HG03280 (cell line): ENCODE results near the gene KCNE2.

Experiments used
- ATAC-seq: cut with Tn5 transposase; IDR thresholded peaks from one replicate; pipeline ENCODE4 v1.9.1; 2021; ENCODE audit warnings: mild to moderate bottlenecking, moderate library complexity; ENCODE audit not compliant: unreplicated experiment

KCNE2 gene

GRCh38 chr21:34363733-34364132 is at the start of gene KCNE2:
TSS of gene KCNE2 (plus strand) at chr21:34364006. CDS start at chr21:34370479, 6,473 bp downstream.
- no peak for ATAC-seq

- ATAC-seq = no peak
Observed at GRCh38 chr21:34319585-34319984, 44.2 kb upstream of the KCNE2 start.

GRCh38 chr21:34320011-34320410 is 43.8 kb upstream of the KCNE2 start:
- no peak for ATAC-seq

GRCh38 chr21:34330055-34330454 is 33.8 kb upstream of the KCNE2 start:
- ATAC-seq = no peak

- no peak for ATAC-seq
Observed at GRCh38 chr21:34331726-34332125, 32.1 kb upstream of the KCNE2 start.

GRCh38 chr21:34332347-34332746 is 31.5 kb upstream of the KCNE2 start:
- ATAC-seq = no peak

- no peak for ATAC-seq
Observed at GRCh38 chr21:34333121-34333739, 30.6 kb upstream of the KCNE2 start.

GRCh38 chr21:34335316-34335715 is 28.5 kb upstream of the KCNE2 start:
- ATAC-seq = no peak

GRCh38 chr21:34336245-34336644 is 27.6 kb upstream of the KCNE2 start:
- ATAC-seq = no peak

- ATAC-seq = no peak
Observed at GRCh38 chr21:34336756-34337391, 26.9 kb upstream of the KCNE2 start.

GRCh38 chr21:34337741-34338140 is 26.1 kb upstream of the KCNE2 start:
- ATAC-seq = no peak

GRCh38 chr21:34338226-34338625 is 25.6 kb upstream of the KCNE2 start:
- no peak for ATAC-seq

GRCh38 chr21:34340061-34340460 is 23.7 kb upstream of the KCNE2 start:
- ATAC-seq = no peak

GRCh38 chr21:34342476-34342875 is 21.3 kb upstream of the KCNE2 start:
- no peak for ATAC-seq

GRCh38 chr21:34343347-34343746 is 20.5 kb upstream of the KCNE2 start:
- no peak for ATAC-seq

GRCh38 chr21:34343838-34344381 is 19.9 kb upstream of the KCNE2 start:
- ATAC-seq = no peak

GRCh38 chr21:34344584-34344983 is 19.2 kb upstream of the KCNE2 start:
- ATAC-seq = no peak

- ATAC-seq = no peak
Observed at GRCh38 chr21:34345091-34345871, 18.5 kb upstream of the KCNE2 start.

- ATAC-seq = no peak
Observed at GRCh38 chr21:34345892-34346291, 17.9 kb upstream of the KCNE2 start.

GRCh38 chr21:34348890-34349519 is 14.8 kb upstream of the KCNE2 start:
- ATAC-seq = no peak

GRCh38 chr21:34351786-34352241 is 12.0 kb upstream of the KCNE2 start:
- peak; percentile 75 for ATAC-seq
